GM18907 (cell line): ENCODE results near the gene MBNL2.
"Not testable (repeated sequence)": the region's sequence is repeated elsewhere in the genome, so short reads cannot be mapped to it uniquely, and the experiment has no call there.

ENCODE experiments used
- ATAC-seq: cut with Tn5 transposase; IDR thresholded peaks from one replicate; pipeline ENCODE4 v1.9.1; 2021; ENCODE audit warnings: mild to moderate bottlenecking, moderate library complexity; ENCODE audit not compliant: unreplicated experiment

MBNL2 gene

GRCh38 chr13:97341135-97341534 lies 119.0 kb downstream of the MBNL2 start:
- no peak for ATAC-seq

GRCh38 chr13:97342136-97342535 lies 120.0 kb downstream of the MBNL2 start:
- ATAC-seq = no peak

GRCh38 chr13:97342936-97343335 lies 120.8 kb downstream of the MBNL2 start:
- no peak for ATAC-seq

GRCh38 chr13:97344265-97345175 lies 122.4 kb downstream of the MBNL2 start:
- peak; percentile 71 for ATAC-seq

- ATAC-seq = no peak
These were observed 124.0 kb downstream of the MBNL2 start for GRCh38 chr13:97346097-97346496.

GRCh38 chr13:97346561-97347254 lies 124.6 kb downstream of the MBNL2 start:
- ATAC-seq = no peak

GRCh38 chr13:97347255-97347932 lies 125.3 kb downstream of the MBNL2 start:
- ATAC-seq = no peak

- ATAC-seq = no peak
These were observed 126.5 kb downstream of the MBNL2 start for GRCh38 chr13:97348569-97349100.

GRCh38 chr13:97352012-97352411 lies 129.9 kb downstream of the MBNL2 start:
- not testable (repeated sequence) for ATAC-seq

- no peak for ATAC-seq
These were observed 130.7 kb downstream of the MBNL2 start for GRCh38 chr13:97352815-97353214.

GRCh38 chr13:97353927-97354675 lies 132.0 kb downstream of the MBNL2 start:
- ATAC-seq = no peak

GRCh38 chr13:97354808-97355207 lies 132.7 kb downstream of the MBNL2 start:
- ATAC-seq = no peak

- ATAC-seq = no peak
These were observed 134.5 kb downstream of the MBNL2 start for GRCh38 chr13:97356592-97356991.

- peak; percentile 95 for ATAC-seq
These were observed 137.3 kb downstream of the MBNL2 start for GRCh38 chr13:97359181-97360057.

- no peak for ATAC-seq
These were observed 138.5 kb downstream of the MBNL2 start for GRCh38 chr13:97360610-97361009.

GRCh38 chr13:97364031-97364430 lies 141.9 kb downstream of the MBNL2 start:
- no peak for ATAC-seq

- no peak for ATAC-seq
These were observed 142.7 kb downstream of the MBNL2 start for GRCh38 chr13:97364827-97365226.

- no peak for ATAC-seq
These were observed 144.1 kb downstream of the MBNL2 start for GRCh38 chr13:97366172-97366688.
